Fibroblast of lung (primary cell): ENCODE measurements around the gene RAI1. TPM values are rescaled to one million over a fixed set of nuclear protein-coding genes. Genes with fewer than 3 reads are reported as not detected.

Experiments used
- DNase-seq, 2 donors: peaks; one replicate each; pipeline versions ENCODE4 v3.0.0 to v3.0.0-alpha.2; 2010; ENCODE audit warnings: low read depth in 2 of 2
- H2AFZ ChIP-seq: 2 replicates; pipeline ENCODE4 v1.5.1; 2012; ENCODE audit warnings: low read length, control low read depth, inconsistent platforms
- H3K27ac ChIP-seq: 2 replicates; pipeline ENCODE4 v1.5.1; 2011; ENCODE audit warnings: low read length, control low read depth; ENCODE audit not compliant: insufficient read depth
- H3K27me3 ChIP-seq: 2 replicates; pipeline ENCODE4 v1.5.1; 2011; ENCODE audit warnings: mild to moderate bottlenecking, low read length; ENCODE audit not compliant: control insufficient read depth, insufficient read depth
- H3K36me3 ChIP-seq: 2 replicates; pipeline ENCODE4 v1.5.1; 2011; ENCODE audit warnings: low read length; ENCODE audit not compliant: control insufficient read depth, insufficient read depth
- H3K4me1 ChIP-seq: 2 replicates; pipeline ENCODE4 v1.5.1; 2011; ENCODE audit warnings: low read length; ENCODE audit not compliant: control insufficient read depth, insufficient read depth; ENCODE audit errors: extremely low read depth
- H3K4me2 ChIP-seq: 2 replicates; pipeline ENCODE4 v1.5.1; 2011; ENCODE audit warnings: low read length, control low read depth; ENCODE audit not compliant: insufficient read depth; ENCODE audit errors: extremely low read depth
- H3K4me3 ChIP-seq, 4 experiments: fragments of 200-600 bp in 1 of 4; sonication (generic) in 1 of 4; replicated peaks in 1 of 4; 2 replicates each; pipeline ENCODE4 v1.5.1; 2011 to 2016; ENCODE audit warnings: low read length in 4 of 4, low read depth in 3 of 4, mild to moderate bottlenecking in 3 of 4, control low read depth in 2 of 4, inconsistent platforms in 1 of 4, mixed read lengths in 1 of 4; ENCODE audit not compliant: insufficient read depth in 1 of 4; ENCODE audit errors: control extremely low read depth in 1 of 4
- H3K79me2 ChIP-seq: 2 replicates; pipeline ENCODE4 v1.5.1; 2012; ENCODE audit warnings: mild to moderate bottlenecking, low read length, inconsistent platforms; ENCODE audit not compliant: control insufficient read depth, insufficient read depth
- H3K9ac ChIP-seq: 2 replicates; pipeline ENCODE4 v1.5.1; 2011; ENCODE audit warnings: mild to moderate bottlenecking, low read length, control low read depth; ENCODE audit not compliant: insufficient read depth
- H3K9me3 ChIP-seq: 2 replicates; pipeline ENCODE4 v1.5.1; 2012; ENCODE audit warnings: low read depth, low read length; ENCODE audit not compliant: control insufficient read depth, insufficient read depth
- H4K20me1 ChIP-seq: 2 replicates; pipeline ENCODE4 v1.5.1; 2011; ENCODE audit warnings: low read length; ENCODE audit not compliant: control insufficient read depth, insufficient read depth; ENCODE audit errors: extremely low read depth
- CTCF ChIP-seq, 2 donors: IDR thresholded peaks in 1 of 2; conservative IDR thresholded peaks in 1 of 2; 1 replicate in 1 of 2; 2 replicates in 1 of 2; pipeline ENCODE4 v1.5.1; 2011 to 2012; ENCODE audit warnings: low read length in 2 of 2, control low read depth in 1 of 2, inconsistent platforms in 1 of 2, low read depth in 1 of 2, mild to moderate bottlenecking in 1 of 2
- EZH2 ChIP-seq: IDR thresholded peaks from 2 replicates; pipeline ENCODE4 v1.5.1; 2012; ENCODE audit warnings: low read length, control low read depth, mild to moderate bottlenecking; ENCODE audit errors: missing control alignments
- polyA plus RNA-seq, 2 donors: library from polyadenylated mRNA; depleted of rRNA in 1 of 2; stranded (reverse) in 1 of 2; unstranded in 1 of 2; fragments of >200 nt; gene quantifications; 2 replicates each; pipeline ENCODE4 v1.2.1, GENCODE V29; 2011 to 2012; ENCODE audit warnings: missing spikeins in 1 of 2
- total RNA-seq: library from RNA; depleted of rRNA; stranded (reverse); fragments of >200 nt; gene quantifications from 2 replicates; pipeline ENCODE4 v1.2.1, GENCODE V29; 2014

Gene RAI1
- total and polyA plus RNA-seq, 2 donors (not counting 1 experiment from before 2014, with no cell fraction given) = 2.1 to 6.6 TPM

DNA sequence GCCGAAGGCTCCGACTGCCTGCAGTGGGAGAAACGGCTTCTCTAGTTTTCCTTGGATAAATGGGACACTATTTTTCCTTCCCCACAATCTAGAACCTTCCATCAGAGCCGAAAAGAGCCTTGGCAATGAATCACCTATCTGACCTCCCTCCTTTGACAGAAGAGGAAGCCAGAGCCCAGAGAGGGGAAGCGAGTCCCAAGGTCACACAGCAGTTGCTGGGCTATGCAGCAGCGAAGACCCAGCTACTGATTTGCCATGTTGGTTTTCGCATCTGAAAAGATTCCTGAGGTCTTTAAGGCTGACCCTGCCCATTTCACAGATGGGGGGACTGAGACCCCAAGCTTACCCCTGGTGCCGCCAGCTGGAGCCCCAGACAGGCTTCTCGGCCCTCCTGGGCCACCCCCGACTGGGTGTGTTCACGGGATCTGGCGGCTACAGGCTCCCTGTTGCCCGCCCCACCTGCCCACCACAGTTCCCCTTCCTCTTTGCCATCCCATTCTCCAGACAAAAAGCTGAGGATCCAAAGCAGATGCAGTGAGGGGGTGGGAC, 45.9 kb downstream of the RAI1 start:
- H4K20me1 ChIP-seq = no peaks in the 10 kb centered on the region
- no peak overlapping the region for H3K27ac ChIP-seq
- H3K9ac ChIP-seq = no peak overlapping the region
- no peak for TF ChIP-seq EZH2
- no peak for TF ChIP-seq CTCF (conservative IDR thresholded peaks at IDR 0.05 in 1 of 2, IDR thresholded peaks at IDR 0.05 in 1 of 2; ENCODE audit: low read depth in 1 of 2, low read length in 2 of 2)
- H3K36me3 ChIP-seq = peaks cover 4% of the 10 kb centered on the region
- no peak overlapping the region for H3K4me3 ChIP-seq
- H3K79me2 ChIP-seq = peaks cover 34% of the 10 kb centered on the region
- no peak overlapping the region for H2AFZ ChIP-seq
- DNase-seq = no peak
- H3K4me2 ChIP-seq = no peak overlapping the region
- no peaks in the 10 kb centered on the region for H3K27me3 ChIP-seq
- H3K9me3 ChIP-seq = no peaks in the 10 kb centered on the region
- peaks cover 11% of the 10 kb centered on the region for H3K4me1 ChIP-seq

DNA sequence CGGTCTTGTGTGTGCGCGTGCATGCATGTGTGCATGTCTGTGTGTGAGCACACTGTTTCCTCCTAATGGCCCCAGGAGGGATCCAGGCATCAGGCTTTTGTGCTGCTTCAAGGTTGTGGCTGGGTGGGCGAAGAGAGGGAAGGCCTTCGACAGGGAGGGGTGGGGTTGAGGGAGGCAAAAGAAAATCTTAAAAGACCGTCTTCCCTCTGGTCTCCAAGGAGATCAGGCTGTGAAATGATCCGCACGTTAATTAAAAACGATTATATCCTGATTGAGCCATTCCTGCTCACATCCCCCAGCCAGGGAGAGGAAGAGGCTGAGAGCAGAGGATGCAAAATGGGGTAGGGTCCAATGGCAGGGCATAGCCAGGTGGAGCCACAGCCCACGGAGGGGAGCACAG, 46.9 kb downstream of the RAI1 start:
- H3K27ac ChIP-seq = no peak overlapping the region
- H3K79me2 ChIP-seq = peaks cover 34% of the 10 kb centered on the region
- H3K36me3 ChIP-seq = peaks cover 4% of the 10 kb centered on the region
- no peak overlapping the region for H3K4me2 ChIP-seq
- no peaks in the 10 kb centered on the region for H3K27me3 ChIP-seq
- no peak for DNase-seq
- H3K4me1 ChIP-seq = peaks cover 13% of the 10 kb centered on the region
- H3K9ac ChIP-seq = no peak overlapping the region
- H3K9me3 ChIP-seq = no peaks in the 10 kb centered on the region
- no peak overlapping the region for H3K4me3 ChIP-seq
- no peak overlapping the region for H2AFZ ChIP-seq
- TF ChIP-seq EZH2 = no peak
- no peak for TF ChIP-seq CTCF (conservative IDR thresholded peaks at IDR 0.05 in 1 of 2, IDR thresholded peaks at IDR 0.05 in 1 of 2; ENCODE audit: low read depth in 1 of 2, low read length in 2 of 2)
- no peaks in the 10 kb centered on the region for H4K20me1 ChIP-seq

DNA sequence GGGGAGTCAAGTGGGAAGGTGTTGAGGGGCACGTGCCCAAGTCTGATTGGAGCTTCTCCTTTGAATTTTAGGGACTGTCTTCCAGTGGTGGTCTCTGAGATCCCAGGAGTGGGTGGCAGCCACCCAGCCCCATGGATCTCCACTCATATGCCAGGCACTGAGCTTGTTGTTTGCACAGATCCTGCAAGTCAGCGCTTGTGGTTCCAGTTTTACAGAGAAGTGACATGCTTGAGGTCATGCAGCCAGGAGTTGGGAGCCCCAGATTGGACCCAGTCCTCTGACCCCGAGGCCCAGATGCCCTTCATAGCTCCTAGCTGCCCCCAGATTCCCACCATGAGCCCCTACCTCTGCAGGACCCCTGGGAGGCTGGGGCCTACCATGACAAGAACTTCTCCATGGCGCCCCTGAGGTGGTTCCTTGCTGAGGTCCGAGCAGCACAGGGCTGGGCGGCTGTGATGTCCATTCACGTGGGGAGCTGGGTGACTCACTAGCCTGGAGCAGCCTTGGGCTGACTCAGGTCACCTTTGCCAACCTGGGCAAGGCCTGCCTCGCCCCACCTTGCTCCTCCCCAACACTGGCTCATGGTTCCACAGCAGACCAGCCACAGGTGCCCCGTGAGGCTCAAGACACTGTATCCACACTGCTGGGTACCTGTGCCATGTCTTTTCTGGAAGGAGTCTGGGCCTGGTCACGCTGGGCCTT, 47.4 kb downstream of the RAI1 start:
- H3K4me3 ChIP-seq = no peak overlapping the region
- H3K4me2 ChIP-seq = no peak overlapping the region
- no peak overlapping the region for H3K27ac ChIP-seq
- H3K9me3 ChIP-seq = no peaks in the 10 kb centered on the region
- peaks cover 4% of the 10 kb centered on the region for H3K36me3 ChIP-seq
- no peak overlapping the region for H2AFZ ChIP-seq
- H3K79me2 ChIP-seq = peaks cover 36% of the 10 kb centered on the region
- H4K20me1 ChIP-seq = no peaks in the 10 kb centered on the region
- H3K27me3 ChIP-seq = no peaks in the 10 kb centered on the region
- H3K9ac ChIP-seq = no peak overlapping the region
- peak in 1 of 2 donors; percentile 29 for DNase-seq
- H3K4me1 ChIP-seq = peaks cover 15% of the 10 kb centered on the region
- no peak for TF ChIP-seq CTCF (conservative IDR thresholded peaks at IDR 0.05 in 1 of 2, IDR thresholded peaks at IDR 0.05 in 1 of 2; ENCODE audit: low read depth in 1 of 2, low read length in 2 of 2)
- TF ChIP-seq EZH2 = no peak
